ENCODE data around the gene FBXL15. TPM values are rescaled to one million over a fixed set of nuclear protein-coding genes. Genes with fewer than 3 reads are reported as not detected.

Gene FBXL15
- total and polyA plus RNA-seq, 12 donors, result 6.7 to 19.2 (median 10.2) TPM

GRCh38 chr10:102402512-102402896, 18.1 kb upstream of the FBXL15 start:
- 86 to 90% methylated on average over 5 of the region's 5 CpGs for WGBS, 2 donors
- no peak for TF ChIP-seq CTCF (IDR thresholded peaks at IDR 0.05)
- Histone ChIP-seq H3K4me1 (peaks cover 7 to 24% (median 17%) of the 10 kb centered on the region in 9 donors), H3K36me3 (peaks cover 0 to 58% (median 12%) of the 10 kb centered on the region in 9 donors), H3K4me3 (no peak overlapping the region), H3K27ac (no peak overlapping the region), H3K9me3 (no peaks in the 10 kb centered on the region), H3K27me3 (peaks cover 0 to 7% (median 2%) of the 10 kb centered on the region in 7 donors)
- intact Hi-C loops (cut with DNase I), result no loop called here
- no peak for DNase-seq
- ATAC-seq, result no peak

- Histone ChIP-seq H3K4me3 (no peak overlapping the region), H3K27me3 (peaks cover 1 to 14% (median 8%) of the 10 kb centered on the region in 7 donors), H3K9me3 (no peaks in the 10 kb centered on the region), H3K27ac (no peak overlapping the region), H3K4me1 (peaks cover 7 to 19% (median 16%) of the 10 kb centered on the region in 9 donors), H3K36me3 (peaks cover 0 to 52% (median 12%) of the 10 kb centered on the region in 9 donors)
- TF ChIP-seq CTCF (IDR thresholded peaks at IDR 0.05), result no peak
- no peak for DNase-seq
- intact Hi-C loops (cut with DNase I), result no loop called here
- no peak for ATAC-seq
- WGBS, 2 donors, result 87 to 91% methylated on average over 13 of the region's 13 CpGs
These were observed 17.5 kb upstream of the FBXL15 start for GRCh38 chr10:102403115-102403514.

- no peaks in the 10 kb centered on the region for H3K9me3 ChIP-seq
- TF ChIP-seq CTCF (IDR thresholded peaks at IDR 0.05), result no peak
- H3K4me1 ChIP-seq, result peaks cover 3 to 17% (median 14%) of the 10 kb centered on the region in 9 donors
- DNase-seq, result no peak
- peaks cover 0 to 41% (median 12%) of the 10 kb centered on the region in 9 donors for H3K36me3 ChIP-seq
- intact Hi-C loops (cut with DNase I), result loop anchor here in 1 of 10 donors (1.0 kb wide), 1 partner anchor 173 kb away; no protein-coding TSS in a partner anchor
- no peak for ATAC-seq
- H3K27me3 ChIP-seq, result peaks cover 5 to 26% (median 21%) of the 10 kb centered on the region in 7 donors
- H3K4me3 ChIP-seq, result no peak overlapping the region
- no peak overlapping the region for H3K27ac ChIP-seq
- WGBS, 2 donors, result 85 to 90% methylated on average over 17 of the region's 17 CpGs
These were observed 16.1 kb upstream of the FBXL15 start for GRCh38 chr10:102404361-102405107.

GRCh38 chr10:102405108-102405571, 15.5 kb upstream of the FBXL15 start:
- Histone ChIP-seq H3K4me3 (no peak overlapping the region), H3K9me3 (no peaks in the 10 kb centered on the region), H3K27me3 (peaks cover 7 to 32% (median 27%) of the 10 kb centered on the region in 7 donors), H3K4me1 (peaks cover 0 to 17% (median 11%) of the 10 kb centered on the region in 9 donors), H3K36me3 (peaks cover 0 to 35% (median 12%) of the 10 kb centered on the region in 9 donors), H3K27ac (no peak overlapping the region)
- ATAC-seq (no peak), DNase-seq (no peak)
- intact Hi-C loops (cut with DNase I), result loop anchor here in 1 of 10 donors (1.0 kb wide), 1 partner anchor 174 kb away; no protein-coding TSS in a partner anchor
- WGBS, 2 donors, result 83 to 84% methylated on average over 19 of the region's 19 CpGs
- TF ChIP-seq CTCF (IDR thresholded peaks at IDR 0.05), result no peak
